ENCODE measurements around the gene GPR108.

Gene GPR108

DNA sequence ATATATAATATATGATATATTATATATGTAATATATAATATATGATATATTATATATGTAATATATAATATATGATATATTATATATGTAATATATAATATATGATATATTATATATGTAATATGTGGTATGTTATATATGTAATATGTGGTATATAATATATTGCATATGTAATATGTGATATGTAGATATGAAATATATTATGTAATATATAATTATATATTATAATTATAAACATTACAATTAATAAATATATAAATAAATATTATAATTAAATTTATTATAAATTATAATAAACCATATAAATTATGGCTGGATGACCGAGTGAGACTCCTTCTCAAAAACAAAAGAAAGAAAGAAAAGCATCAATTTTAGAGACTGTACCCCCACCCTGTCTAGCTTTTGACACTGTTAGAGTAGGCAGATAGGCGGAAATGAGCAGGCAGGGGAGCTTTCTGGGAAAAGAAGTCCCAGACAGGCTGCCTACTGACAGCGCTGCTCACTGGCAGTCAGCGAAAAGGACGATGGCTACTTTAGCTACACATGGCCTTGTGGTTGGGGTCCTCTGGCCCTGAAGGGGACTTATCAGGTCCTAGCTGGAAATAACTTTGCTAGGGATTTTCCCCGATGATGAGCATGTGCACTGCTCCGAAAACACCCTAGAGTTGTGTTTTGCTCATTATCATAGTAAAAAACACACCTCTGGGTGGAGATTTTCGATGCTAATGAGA is 36.6 kb downstream of the GPR108 start:
- no peak for DNase-seq

DNA sequence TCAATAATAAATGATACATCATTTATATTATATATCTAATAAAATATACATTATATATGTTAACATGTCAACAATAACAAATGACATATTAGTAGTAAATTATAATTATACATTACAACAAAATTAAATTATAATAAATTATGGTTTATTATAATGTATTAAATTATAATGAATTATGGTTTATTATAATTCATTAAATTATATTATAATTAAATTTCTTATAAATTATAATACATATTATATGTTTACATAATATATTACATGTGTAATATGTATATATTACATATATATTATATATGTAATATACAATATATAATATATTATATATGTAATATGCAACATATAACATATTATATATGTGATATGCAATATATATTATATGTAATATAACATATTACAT is 37.4 kb downstream of the GPR108 start:
- no peak for DNase-seq

DNA sequence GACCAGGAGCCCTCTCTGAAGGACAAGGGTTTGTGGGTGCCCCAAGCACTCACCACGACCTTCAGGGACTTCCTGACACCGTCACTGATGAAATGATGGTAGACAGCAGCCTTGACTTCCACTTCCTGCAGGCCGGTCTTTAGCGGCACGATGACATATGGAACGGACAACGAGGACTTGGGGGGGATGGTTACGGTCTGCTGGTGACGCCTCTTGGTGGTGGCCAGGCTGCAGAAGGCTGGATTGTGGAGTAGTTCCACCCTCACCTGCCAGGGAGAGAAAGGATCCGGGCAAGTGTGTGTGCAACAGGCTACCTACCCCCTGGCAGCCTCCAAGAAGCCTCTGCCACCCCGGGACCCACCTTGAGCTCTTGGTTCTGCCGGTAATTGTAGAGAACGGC is 40.1 kb downstream of the GPR108 start:
- DNase-seq = no peak

DNA sequence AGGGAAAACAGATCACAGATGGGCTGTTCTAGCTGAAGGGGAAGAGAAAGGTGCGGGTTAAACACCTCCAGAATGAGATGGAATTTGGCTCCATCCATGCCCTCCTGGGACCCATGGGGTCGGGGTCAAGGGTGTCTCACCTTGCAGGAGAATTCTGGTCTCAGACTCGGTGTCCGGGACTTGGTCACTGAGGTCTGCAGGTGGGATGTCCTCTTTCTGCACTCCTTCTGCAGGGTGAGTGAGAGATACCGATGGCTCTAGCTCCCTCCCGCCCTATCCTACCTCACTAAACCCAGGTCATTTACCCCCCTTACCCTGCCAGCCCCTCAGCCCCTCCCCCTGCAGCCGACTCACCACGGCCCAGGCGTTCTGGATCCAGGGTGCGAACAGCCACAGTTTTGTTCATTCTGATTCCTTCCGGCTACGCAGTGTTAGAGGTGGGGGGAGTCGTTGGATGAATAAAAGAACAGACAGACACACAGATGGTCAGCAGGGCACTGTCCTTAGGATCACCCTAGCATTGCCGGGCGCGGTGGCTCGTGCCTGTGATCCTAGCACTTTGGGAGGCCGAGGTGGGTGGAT is 41.0 kb downstream of the GPR108 start:
- DNase-seq = no peak

DNA sequence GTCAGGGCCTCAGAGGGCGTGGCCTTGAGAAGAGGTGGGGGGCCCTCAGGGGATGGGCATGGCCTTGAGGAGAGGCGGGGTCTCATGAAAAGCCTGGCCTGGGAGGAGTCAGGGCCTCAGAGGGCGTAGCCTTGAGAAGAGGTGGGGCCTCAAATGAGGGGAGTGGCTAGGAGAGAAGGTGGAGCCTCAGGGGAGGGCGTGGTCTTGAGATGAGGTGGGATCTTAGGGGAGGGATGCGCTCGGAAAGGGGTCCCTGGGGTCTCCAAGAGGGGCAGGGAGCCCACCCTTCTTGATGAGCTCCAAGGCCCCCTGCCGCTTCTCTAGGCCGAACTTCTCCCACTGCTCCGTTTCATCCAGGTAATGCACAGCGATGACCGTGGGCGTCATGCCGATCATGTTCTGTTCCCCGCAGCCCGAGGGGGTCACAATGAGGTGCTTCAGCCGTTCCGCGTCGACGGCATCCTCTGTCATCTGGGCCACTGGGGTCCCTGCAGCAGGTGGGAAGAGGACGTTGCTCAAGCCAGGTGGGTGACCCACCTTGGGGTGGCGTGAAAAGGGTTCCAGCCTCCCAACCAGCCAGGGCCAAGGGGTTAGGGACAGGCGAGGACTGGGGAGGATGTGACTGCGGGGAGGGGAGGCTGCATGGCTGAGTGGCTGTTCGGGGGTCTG is 43.1 kb downstream of the GPR108 start:
- DNase-seq = no peak

DNA sequence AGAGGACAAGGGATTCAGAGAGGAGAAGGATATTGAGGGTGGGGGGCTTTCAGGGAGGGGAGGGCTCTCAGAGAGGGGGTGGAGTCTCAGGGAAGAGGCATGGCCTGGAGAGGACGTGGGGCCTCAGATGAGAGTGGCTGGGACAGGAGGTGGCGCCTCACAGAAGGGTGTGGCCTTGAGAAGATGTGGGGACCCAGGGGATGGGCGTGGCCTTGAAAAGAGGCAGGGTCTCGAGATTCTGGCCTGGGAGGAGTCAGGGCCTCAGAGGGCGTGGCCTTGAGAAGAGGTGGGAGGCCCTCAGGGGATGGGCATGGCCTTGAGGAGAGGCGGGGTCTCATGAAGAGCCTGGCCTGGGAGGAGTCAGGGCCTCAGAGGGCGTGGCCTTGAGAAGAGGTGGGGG is 43.7 kb downstream of the GPR108 start:
- DNase-seq = no peak

DNA sequence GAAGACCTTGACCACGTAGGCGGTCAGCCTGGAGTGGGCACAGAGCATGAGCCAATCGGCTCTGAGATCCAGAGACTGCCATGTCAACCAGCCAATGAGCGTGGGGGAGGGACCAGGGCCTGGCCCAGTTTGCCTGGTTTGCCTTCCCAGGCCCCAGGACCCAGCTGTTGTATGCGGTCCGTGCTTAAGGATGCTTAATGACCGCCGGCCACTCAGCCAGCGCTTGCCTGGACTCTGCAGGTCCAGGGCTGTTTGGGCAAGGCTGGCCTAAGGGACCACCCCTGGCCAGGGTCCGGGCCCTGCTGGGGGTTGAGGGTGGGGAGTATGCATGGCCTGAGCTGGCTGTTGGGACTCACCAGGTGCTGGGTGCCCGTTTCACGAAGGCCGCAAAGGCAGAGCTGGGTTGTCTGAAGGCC is 44.3 kb downstream of the GPR108 start:
- DNase-seq = no peak

DNA sequence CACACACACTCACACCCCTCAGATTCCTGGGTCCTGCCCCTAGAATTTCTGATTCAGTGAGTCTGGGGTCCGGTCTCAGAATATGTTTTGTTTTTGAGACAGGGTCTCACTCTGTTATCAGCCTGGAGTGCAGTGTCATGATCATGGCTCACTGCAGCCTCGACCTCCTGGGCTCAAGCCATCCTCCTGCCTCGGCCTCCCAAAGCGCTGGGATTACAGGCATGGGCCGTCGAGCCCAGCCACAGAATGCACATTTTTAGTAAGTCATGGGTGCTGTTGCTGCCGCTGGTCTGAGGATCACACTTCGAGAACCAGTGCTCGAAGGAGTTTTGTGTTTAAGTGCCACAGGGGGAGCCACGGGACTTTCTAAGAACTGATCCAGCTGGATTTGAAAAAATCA is 45.4 kb downstream of the GPR108 start:
- DNase-seq = no peak

DNA sequence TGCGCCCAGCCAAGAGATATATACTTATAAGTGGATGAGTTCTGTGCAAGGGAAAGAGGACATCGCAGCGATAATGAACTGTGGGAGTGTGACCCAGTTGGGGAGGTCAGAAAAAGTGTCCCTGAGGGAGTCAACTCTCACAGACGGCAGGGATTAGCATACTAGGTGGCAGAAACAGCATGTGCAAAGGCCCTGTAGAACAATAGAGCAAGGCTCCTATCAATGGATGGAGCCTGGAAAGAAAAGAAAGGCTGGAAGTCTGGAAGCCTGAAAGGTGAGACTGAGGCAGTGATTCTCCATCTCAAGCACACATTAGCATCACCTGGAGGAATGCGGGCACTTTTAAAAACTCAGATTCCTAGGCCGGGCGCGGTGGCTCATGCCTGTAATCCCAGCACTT is 46.0 kb downstream of the GPR108 start:
- no peak for DNase-seq

DNA sequence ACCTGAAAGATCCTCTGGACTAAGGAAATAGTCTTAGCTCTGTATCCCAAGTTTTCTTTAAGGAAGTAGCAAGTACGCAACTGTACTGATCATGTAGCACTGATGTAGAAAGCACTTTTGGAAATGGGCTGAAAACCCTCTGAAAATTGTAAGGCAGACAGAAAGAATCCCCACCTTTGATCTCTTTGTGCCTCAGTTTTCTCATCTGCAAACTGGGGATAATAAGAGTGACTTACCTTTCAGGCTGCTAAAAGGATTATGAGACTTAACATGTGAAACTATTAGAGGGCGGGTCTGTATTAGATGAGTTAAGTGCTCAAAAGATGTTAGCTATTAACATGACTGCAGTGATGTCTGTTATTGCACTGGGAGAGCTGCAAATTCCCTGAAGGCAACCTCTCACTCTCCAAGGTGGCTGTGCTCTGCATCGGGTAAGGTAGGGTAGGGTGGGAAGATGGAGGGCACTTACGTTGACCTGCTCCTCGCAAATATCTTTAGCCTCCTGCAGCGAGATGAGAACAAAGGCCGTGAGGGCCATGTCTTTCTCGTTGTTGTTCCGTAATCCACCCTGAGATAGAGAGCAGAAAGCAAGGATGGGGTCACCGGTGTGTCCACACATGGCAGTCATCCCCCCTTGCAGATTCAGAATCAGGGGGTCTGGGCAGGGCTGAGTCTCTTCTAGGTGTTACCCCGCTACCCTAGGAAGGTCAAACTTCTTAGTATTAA is 47.1 kb downstream of the GPR108 start:
- no peak for DNase-seq

DNA sequence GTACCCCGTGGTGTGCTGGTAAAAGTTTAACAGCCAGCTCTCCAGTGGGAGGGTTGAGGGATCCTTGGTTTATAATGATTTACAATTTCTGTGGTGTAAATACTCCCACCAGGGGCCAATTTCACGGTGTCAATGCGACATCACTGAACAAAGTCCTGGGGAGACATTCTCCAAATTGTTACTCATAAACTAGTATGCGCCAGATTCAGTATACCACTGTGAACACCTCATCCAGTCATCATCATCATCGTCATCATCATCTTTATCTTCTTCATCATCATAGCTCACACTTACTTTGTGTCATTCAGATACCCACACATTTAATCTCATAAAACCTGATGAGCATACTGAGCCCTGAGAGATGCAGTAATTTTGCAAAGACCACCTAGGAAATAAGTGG is 50.3 kb downstream of the GPR108 start:
- DNase-seq = no peak

DNA sequence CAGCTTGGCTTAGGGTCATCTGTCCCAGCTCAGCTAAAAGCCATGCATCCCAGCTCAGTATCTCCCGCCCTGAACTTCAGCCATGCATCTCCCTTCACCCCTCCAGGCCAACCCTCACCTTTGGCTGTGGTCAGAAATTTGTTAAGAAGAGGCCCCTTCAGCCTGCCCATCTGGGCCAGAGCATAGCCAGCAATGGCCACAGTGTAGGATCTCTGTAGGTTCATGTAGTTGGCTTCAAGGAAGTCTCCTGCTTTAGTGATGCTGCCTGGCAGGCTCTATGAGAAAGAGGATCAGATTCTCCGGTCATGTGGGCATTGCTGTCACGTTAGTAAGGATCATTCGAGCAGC is 50.8 kb downstream of the GPR108 start:
- no peak for DNase-seq

DNA sequence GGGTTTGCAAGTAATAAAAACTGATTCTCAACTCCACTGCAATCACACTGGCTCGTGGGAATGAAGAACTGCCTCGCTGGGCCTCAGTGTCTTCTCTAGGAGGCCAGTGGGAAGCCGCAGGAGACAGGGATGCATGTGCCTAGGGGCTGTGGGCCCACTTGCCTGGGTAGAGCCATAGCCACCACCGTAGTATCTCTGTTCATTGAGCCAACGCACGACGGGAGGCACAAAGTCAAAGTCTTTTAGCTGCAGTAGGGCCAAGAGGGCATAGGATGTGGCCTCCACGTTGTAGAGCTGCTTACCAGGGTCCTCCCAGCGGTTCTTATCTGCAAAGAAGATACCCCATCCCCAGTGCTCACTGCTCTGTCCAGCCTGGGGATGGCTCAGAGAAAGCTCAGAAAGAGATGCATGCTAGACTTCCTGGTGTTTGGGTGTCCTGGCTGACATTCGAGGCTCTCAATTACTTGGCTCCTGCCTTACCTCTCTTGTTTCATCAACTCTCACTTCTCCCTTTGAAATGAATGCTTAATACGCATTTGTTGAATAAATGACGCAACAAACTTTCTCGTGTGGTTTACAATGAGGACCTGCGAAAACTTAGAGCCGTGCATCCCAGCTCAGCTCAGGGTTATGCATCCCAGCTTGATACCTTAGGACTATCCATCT is 51.3 kb downstream of the GPR108 start:
- no peak for DNase-seq

DNA sequence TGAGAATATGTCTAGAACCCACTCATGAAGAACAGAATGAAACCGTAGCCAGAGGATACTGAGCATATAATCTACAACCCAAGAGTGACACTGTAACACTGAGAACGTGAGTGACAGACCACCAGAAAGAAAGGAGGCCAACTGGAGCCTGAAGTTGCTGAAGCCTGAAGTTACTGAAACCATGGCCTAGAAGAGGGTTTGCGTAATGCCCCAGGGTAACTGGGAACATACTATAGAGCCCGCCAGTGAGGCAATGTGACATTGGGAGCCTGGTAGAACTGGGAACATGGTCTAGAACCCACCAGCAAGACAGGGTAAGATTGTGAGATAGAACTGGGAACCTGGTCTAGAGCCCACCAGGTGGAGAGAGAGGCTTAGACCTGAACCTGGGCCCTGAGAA is 51.9 kb downstream of the GPR108 start:
- DNase-seq = no peak

DNA sequence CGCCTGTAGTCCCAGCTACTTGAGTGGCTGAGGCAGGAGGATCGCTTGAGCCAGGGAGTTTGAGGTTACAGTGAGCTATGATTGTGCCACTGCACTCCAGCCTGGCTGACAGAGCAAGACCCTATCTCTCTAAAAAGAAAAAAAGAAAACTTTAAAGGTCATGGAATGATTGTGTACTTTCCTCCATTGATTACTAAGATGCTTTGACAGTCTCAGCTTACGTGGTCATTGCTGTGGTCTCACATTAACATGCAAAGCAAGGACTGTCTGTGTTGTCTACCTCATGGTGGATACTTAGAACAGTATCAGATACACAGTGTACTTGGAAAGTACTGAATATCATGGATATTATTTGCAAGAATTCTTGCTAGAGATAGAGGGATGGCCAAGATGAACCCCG is 53.4 kb downstream of the GPR108 start:
- no peak for DNase-seq

DNA sequence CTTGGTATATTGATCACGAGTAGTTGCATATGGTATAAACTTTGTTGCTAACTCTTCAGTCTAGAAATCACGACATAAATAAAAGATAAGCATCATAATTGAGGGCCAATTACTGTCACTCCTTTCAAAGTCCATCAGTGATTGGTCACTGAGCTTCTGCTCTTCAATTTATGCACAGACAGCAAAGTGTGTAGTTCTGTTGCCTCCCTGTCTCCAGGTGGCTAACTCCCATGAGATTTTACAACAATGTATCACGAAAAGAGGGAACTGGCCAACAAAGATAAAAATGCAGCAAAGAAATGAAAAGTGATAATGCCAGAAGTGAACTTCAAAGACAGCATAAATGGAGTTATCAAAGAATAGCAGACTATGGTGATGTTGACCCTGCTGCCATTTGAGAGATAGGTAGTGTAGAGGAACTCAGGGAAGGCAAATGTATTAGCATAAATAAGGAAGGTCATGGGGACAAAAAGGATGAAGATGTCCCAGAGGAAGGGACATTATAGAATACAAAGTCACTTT is 54.7 kb downstream of the GPR108 start:
- DNase-seq = no peak

DNA sequence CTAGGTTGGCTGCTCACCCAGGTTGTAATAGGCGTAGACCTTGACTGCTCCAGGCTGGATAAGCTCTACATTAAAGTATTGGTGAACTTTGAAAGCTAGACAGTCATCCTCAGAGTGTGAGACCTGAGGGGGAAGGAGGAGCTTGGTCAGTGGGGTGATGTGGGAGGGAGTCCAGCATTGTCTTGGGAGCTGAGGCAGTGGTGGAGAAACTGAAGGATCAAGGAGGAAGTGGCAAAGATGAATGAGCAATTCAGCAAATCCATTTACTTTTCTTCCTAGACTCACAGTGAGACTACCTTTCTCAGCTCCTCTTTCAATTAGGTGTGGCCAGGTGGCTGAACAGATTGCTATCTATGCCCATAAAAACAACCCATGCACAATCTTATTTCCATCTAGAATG is 57.2 kb downstream of the GPR108 start:
- no peak for DNase-seq
